Left lung (tissue), 10 donors: ENCODE measurements around the gene HMBS. TPM values are rescaled to one million over a fixed set of nuclear protein-coding genes. Genes with fewer than 3 reads are reported as not detected.
A peak's percentile ranks its signal among the peaks of the same experiment; 100 is the strongest.

ENCODE experiments used
- ATAC-seq: fragments of 200-7000 bp; cut with Tn5 transposase; one replicate; pipeline ENCODE4 v1.9.1; 2020; ENCODE audit warnings: moderate library complexity
- DNase-seq, 4 donors: peaks; one replicate each; pipeline ENCODE4 v3.0.0-alpha.2; 2013 to 2020
- H3K27ac ChIP-seq, 2 donors: fragments of 200-600 bp; sonication (generic) in 1 of 2; one replicate each; pipeline versions ENCODE4 v1.5.0 to v1.8.0; 2020 to 2021
- H3K27me3 ChIP-seq, 2 donors: fragments of 200-600 bp; sonication (generic) in 1 of 2; one replicate each; pipeline versions ENCODE4 v1.5.0 to v1.8.0; 2020 to 2021
- H3K36me3 ChIP-seq, 2 donors: fragments of 200-600 bp; sonication (generic) in 1 of 2; one replicate each; pipeline versions ENCODE4 v1.5.0 to v1.8.0; 2020 to 2021
- H3K4me1 ChIP-seq, 2 donors: fragments of 200-600 bp; one replicate each; pipeline ENCODE4 v1.8.0; 2021
- H3K4me3 ChIP-seq, 2 donors: fragments of 200-600 bp; sonication (generic) in 1 of 2; one replicate each; pipeline versions ENCODE4 v1.5.0 to v1.8.0; 2020 to 2021; ENCODE audit warnings: mild to moderate bottlenecking in 1 of 2
- H3K9me3 ChIP-seq, 2 donors: fragments of 200-600 bp; sonication (generic) in 1 of 2; one replicate each; pipeline versions ENCODE4 v1.5.0 to v1.8.0; 2020 to 2021
- CTCF ChIP-seq, 2 donors: fragments of 200-600 bp; sonication (generic) in 1 of 2; IDR thresholded peaks; one replicate each; pipeline versions ENCODE4 v1.5.0 to v1.8.0; 2021; ENCODE audit warnings: antibody characterized with exemption in 2 of 2
- intact Hi-C, 2 donors: fragments of 100-400 bp; cut with DNase I; formaldehyde crosslinking; loops; one replicate each; pipeline versions ENCODE4 v1.11.2 to v1.14.2; 2022
- polyA plus RNA-seq, 6 donors: library from polyadenylated mRNA; unstranded; fragments of 120-200 nt; gene quantifications; one replicate each; pipeline ENCODE4 v1.2.1, GENCODE V29; 2013; ENCODE audit not compliant: insufficient read length in 6 of 6
- total RNA-seq, 2 donors: library from RNA; stranded (reverse); fragmentation: NEBNext Ultra II Directional; extraction: Animal tissue kit (Norgen Biotek cat#: 25700); gene quantifications; one replicate each; pipeline ENCODE4 v1.2.1, GENCODE V29; 2021
- donor health status: DM: no; HTN: yes; CAD: no.
- donor health status: DM: no; HTN: no; CAD: no.

Gene HMBS
- total and polyA plus RNA-seq, 8 donors = 16.5 to 32.0 (median 24.1) TPM

GRCh38 chr11:119049081-119049480, 35.6 kb upstream of the HMBS start:
- no peak for TF ChIP-seq CTCF (IDR thresholded peaks at IDR 0.05)
- peaks cover 0 to 100% of the 10 kb centered on the region in 2 donors for H3K36me3 ChIP-seq
- no peaks in the 10 kb centered on the region for H3K4me1 ChIP-seq
- H3K27me3 ChIP-seq = no peaks in the 10 kb centered on the region
- ATAC-seq (no peak), DNase-seq (no peak)
- H3K27ac ChIP-seq = no peak overlapping the region
- H3K4me3 ChIP-seq = no peak overlapping the region
- no peaks in the 10 kb centered on the region for H3K9me3 ChIP-seq
- intact Hi-C loops = no loop called here

- peaks cover 12 to 25% of the 10 kb centered on the region in 2 donors for H3K4me1 ChIP-seq
- intact Hi-C loops = no loop called here
- no peaks in the 10 kb centered on the region for H3K27me3 ChIP-seq
- H3K27ac ChIP-seq = no peak overlapping the region
- no peak for ATAC-seq
- no peak overlapping the region for H3K4me3 ChIP-seq
- H3K36me3 ChIP-seq = peaks cover 0 to 89% of the 10 kb centered on the region in 2 donors
- H3K9me3 ChIP-seq = no peaks in the 10 kb centered on the region
- no peak for TF ChIP-seq CTCF (IDR thresholded peaks at IDR 0.05)
- peak in 1 of 4 donors; percentile 39 for DNase-seq
These were observed 33.1 kb upstream of the HMBS start for GRCh38 chr11:119051440-119052162.

GRCh38 chr11:119052163-119052814, 32.4 kb upstream of the HMBS start:
- DNase-seq (no peak), ATAC-seq (no peak)
- Histone ChIP-seq H3K9me3 (no peaks in the 10 kb centered on the region), H3K4me3 (no peak overlapping the region), H3K27me3 (no peaks in the 10 kb centered on the region), H3K36me3 (peaks cover 0 to 82% of the 10 kb centered on the region in 2 donors), H3K4me1 (peaks cover 12 to 25% of the 10 kb centered on the region in 2 donors), H3K27ac (no peak overlapping the region)
- no peak for TF ChIP-seq CTCF (IDR thresholded peaks at IDR 0.05)
- intact Hi-C loops = no loop called here

GRCh38 chr11:119054418-119054817, 30.3 kb upstream of the HMBS start:
- no peak overlapping the region for H3K27ac ChIP-seq
- intact Hi-C loops = no loop called here
- H3K4me1 ChIP-seq = peaks cover 20 to 34% of the 10 kb centered on the region in 2 donors
- DNase-seq = no peak
- peaks cover 0 to 60% of the 10 kb centered on the region in 2 donors for H3K36me3 ChIP-seq
- no peak overlapping the region for H3K4me3 ChIP-seq
- no peaks in the 10 kb centered on the region for H3K9me3 ChIP-seq
- TF ChIP-seq CTCF (IDR thresholded peaks at IDR 0.05) = no peak
- no peaks in the 10 kb centered on the region for H3K27me3 ChIP-seq
- no peak for ATAC-seq

GRCh38 chr11:119055901-119056300, 28.8 kb upstream of the HMBS start:
- ATAC-seq (no peak), DNase-seq (no peak)
- Histone ChIP-seq H3K36me3 (peaks cover 0 to 46% of the 10 kb centered on the region in 2 donors), H3K4me3 (peak overlapping the region; percentile 84 to 97), H3K4me1 (peaks cover 20 to 34% of the 10 kb centered on the region in 2 donors), H3K9me3 (no peaks in the 10 kb centered on the region), H3K27me3 (no peaks in the 10 kb centered on the region), H3K27ac (no peak overlapping the region)
- TF ChIP-seq CTCF (IDR thresholded peaks at IDR 0.05) = no peak
- intact Hi-C loops = no loop called here
